ENCODE measurements around the gene VMP1.

The VMP1 gene

GRCh38 chr17:59711936-59712335 lies 4.5 kb downstream of the VMP1 start:
- DNase-seq (ENCODE audit: low read depth) = no peak

- DNase-seq (ENCODE audit: low read depth) = no peak
Measured at GRCh38 chr17:59712862-59713261, 5.4 kb downstream of the VMP1 start.

GRCh38 chr17:59714255-59714654 lies 6.8 kb downstream of the VMP1 start:
- DNase-seq (ENCODE audit: low read depth) = no peak

GRCh38 chr17:59716427-59716826 lies 9.0 kb downstream of the VMP1 start:
- DNase-seq (ENCODE audit: low read depth) = no peak

GRCh38 chr17:59719526-59719925 lies 12.1 kb downstream of the VMP1 start:
- no peak for DNase-seq (ENCODE audit: low read depth)

- no peak for DNase-seq (ENCODE audit: low read depth)
Measured at GRCh38 chr17:59722623-59723022, 15.2 kb downstream of the VMP1 start.

- no peak for DNase-seq (ENCODE audit: low read depth)
Measured at GRCh38 chr17:59723041-59723440, 15.6 kb downstream of the VMP1 start.

GRCh38 chr17:59723607-59724006 lies 16.2 kb downstream of the VMP1 start:
- DNase-seq (ENCODE audit: low read depth) = no peak

- peak; percentile 21 for DNase-seq (ENCODE audit: low read depth)
Measured at GRCh38 chr17:59725691-59726090, 18.2 kb downstream of the VMP1 start.

GRCh38 chr17:59727817-59728533 lies 20.5 kb downstream of the VMP1 start:
- DNase-seq (ENCODE audit: low read depth) = no peak

- no peak for DNase-seq (ENCODE audit: low read depth)
Measured at GRCh38 chr17:59730268-59730834, 22.9 kb downstream of the VMP1 start.

- DNase-seq (ENCODE audit: low read depth) = no peak
Measured at GRCh38 chr17:59733697-59734096, 26.2 kb downstream of the VMP1 start.

GRCh38 chr17:59734226-59734625 lies 26.8 kb downstream of the VMP1 start:
- no peak for DNase-seq (ENCODE audit: low read depth)

- DNase-seq (ENCODE audit: low read depth) = no peak
Measured at GRCh38 chr17:59737324-59737723, 29.9 kb downstream of the VMP1 start.

- no peak for DNase-seq (ENCODE audit: low read depth)
Measured at GRCh38 chr17:59743842-59744241, 36.4 kb downstream of the VMP1 start.

GRCh38 chr17:59745040-59745439 lies 37.6 kb downstream of the VMP1 start:
- no peak for DNase-seq (ENCODE audit: low read depth)

- peak; percentile 69 for DNase-seq (ENCODE audit: low read depth)
Measured at GRCh38 chr17:59746849-59747445, 39.5 kb downstream of the VMP1 start.

- no peak for DNase-seq (ENCODE audit: low read depth)
Measured at GRCh38 chr17:59748591-59748990, 41.1 kb downstream of the VMP1 start.

- no peak for DNase-seq (ENCODE audit: low read depth)
Measured at GRCh38 chr17:59751955-59752413, 44.5 kb downstream of the VMP1 start.

GRCh38 chr17:59752446-59752845 lies 45.0 kb downstream of the VMP1 start:
- DNase-seq (ENCODE audit: low read depth) = peak; percentile 64

GRCh38 chr17:59752922-59753321 lies 45.5 kb downstream of the VMP1 start:
- no peak for DNase-seq (ENCODE audit: low read depth)

- peak; percentile 91 for DNase-seq (ENCODE audit: low read depth)
Measured at GRCh38 chr17:59753522-59754467, 46.3 kb downstream of the VMP1 start.

Data from EH (cell line).